ENCODE measurements around the gene CDC42SE2. TPM values are rescaled to one million over a fixed set of nuclear protein-coding genes. Genes with fewer than 3 reads are reported as not detected.

CDC42SE2 gene
- total and polyA plus RNA-seq, 2 experiments from 2014 or later: 24.2 to 36.2 TPM

DNA sequence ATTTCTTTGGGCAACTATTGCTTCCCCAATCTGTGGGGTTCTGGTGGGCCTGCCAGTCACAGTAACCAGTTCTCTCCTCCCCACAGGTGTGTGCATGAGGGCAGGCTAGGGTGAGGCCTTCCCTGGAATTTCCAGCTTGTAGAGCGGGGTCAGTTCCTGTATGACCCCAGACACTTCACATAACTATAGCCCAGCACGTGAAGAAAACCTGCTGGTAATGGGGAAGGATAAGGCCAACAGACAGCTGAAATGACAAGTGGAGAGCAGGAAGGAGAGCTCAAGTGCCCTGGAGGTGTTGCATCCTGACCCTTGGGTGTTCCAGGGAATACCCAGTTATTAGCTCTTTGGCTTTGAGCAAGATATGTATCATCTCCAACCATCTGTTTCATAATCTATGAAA, 142.2 kb downstream of the CDC42SE2 start (continued):
- TF ChIP-seq, protein P1, sequence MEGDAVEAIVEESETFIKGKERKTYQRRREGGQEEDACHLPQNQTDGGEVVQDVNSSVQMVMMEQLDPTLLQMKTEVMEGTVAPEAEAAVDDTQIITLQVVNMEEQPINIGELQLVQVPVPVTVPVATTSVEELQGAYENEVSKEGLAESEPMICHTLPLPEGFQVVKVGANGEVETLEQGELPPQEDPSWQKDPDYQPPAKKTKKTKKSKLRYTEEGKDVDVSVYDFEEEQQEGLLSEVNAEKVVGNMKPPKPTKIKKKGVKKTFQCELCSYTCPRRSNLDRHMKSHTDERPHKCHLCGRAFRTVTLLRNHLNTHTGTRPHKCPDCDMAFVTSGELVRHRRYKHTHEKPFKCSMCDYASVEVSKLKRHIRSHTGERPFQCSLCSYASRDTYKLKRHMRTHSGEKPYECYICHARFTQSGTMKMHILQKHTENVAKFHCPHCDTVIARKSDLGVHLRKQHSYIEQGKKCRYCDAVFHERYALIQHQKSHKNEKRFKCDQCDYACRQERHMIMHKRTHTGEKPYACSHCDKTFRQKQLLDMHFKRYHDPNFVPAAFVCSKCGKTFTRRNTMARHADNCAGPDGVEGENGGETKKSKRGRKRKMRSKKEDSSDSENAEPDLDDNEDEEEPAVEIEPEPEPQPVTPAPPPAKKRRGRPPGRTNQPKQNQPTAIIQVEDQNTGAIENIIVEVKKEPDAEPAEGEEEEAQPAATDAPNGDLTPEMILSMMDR (conservative IDR thresholded peaks at IDR 0.05; ENCODE audit: low read depth in 2 of 2): no peak
- TF ChIP-seq, protein P2, sequence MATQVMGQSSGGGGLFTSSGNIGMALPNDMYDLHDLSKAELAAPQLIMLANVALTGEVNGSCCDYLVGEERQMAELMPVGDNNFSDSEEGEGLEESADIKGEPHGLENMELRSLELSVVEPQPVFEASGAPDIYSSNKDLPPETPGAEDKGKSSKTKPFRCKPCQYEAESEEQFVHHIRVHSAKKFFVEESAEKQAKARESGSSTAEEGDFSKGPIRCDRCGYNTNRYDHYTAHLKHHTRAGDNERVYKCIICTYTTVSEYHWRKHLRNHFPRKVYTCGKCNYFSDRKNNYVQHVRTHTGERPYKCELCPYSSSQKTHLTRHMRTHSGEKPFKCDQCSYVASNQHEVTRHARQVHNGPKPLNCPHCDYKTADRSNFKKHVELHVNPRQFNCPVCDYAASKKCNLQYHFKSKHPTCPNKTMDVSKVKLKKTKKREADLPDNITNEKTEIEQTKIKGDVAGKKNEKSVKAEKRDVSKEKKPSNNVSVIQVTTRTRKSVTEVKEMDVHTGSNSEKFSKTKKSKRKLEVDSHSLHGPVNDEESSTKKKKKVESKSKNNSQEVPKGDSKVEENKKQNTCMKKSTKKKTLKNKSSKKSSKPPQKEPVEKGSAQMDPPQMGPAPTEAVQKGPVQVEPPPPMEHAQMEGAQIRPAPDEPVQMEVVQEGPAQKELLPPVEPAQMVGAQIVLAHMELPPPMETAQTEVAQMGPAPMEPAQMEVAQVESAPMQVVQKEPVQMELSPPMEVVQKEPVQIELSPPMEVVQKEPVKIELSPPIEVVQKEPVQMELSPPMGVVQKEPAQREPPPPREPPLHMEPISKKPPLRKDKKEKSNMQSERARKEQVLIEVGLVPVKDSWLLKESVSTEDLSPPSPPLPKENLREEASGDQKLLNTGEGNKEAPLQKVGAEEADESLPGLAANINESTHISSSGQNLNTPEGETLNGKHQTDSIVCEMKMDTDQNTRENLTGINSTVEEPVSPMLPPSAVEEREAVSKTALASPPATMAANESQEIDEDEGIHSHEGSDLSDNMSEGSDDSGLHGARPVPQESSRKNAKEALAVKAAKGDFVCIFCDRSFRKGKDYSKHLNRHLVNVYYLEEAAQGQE (IDR thresholded peaks at IDR 0.05; ENCODE audit: unreplicated experiment): no peak
- no peak for TF ChIP-seq POLR2AphosphoS5 (IDR thresholded peaks at IDR 0.05; ENCODE audit: low read depth)
- no peak for TF ChIP-seq EZH2 (IDR thresholded peaks at IDR 0.05; ENCODE audit: low read depth, unreplicated experiment)

DNA sequence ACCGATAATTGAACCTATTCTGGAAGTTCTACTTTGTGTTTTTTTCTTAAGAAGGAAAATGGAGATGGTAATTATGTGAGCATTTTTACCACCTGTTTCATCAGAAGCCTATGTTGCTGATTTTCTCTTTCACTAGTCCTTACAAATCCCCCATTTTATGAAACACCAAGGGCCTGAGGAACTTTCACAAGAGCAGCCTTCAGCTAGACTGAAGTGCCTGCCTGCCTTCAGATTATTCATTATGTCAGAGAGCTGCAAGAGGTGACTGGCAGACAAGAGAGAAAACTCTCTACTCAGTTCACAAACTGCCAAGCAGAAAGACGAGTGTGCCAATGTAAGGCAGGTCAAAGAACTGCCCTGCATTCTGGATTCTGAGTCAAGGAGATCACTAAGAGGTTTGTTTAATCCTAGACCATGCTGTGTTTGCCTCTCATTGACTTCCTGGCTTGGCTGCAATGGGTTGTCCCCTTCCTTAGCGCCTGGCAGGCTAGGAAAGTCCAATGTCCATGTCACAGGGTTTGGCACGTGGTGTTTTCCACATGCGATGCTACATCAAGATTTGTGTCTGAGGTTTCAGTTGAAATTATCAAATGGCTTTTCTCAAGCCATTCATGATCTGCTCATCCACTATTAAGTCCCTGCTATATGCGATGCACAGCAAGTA, 143.3 kb downstream of the CDC42SE2 start:
- H3K79me2 ChIP-seq (replicated peaks; ENCODE audit: insufficient read depth): no peaks in the 10 kb centered on the region
- DNase-seq (ENCODE audit: low spot score) (no peak), ATAC-seq (no peak)
- no peak overlapping the region for H2AFZ ChIP-seq
- no peaks in the 10 kb centered on the region; the same call in 1 of the 2 replicates for H4K20me1 ChIP-seq (replicated peaks; ENCODE audit: insufficient read depth)
- H3K9me3 Mint-ChIP-seq: peaks cover 7% of the 10 kb centered on the region; the same call in 2 of the 3 replicates
- H3K4me3 Mint-ChIP-seq: no peak overlapping the region
- no peak overlapping the region for H3K4me3 ChIP-seq
- H3K36me3 ChIP-seq (ENCODE audit: insufficient read depth): no peaks in the 10 kb centered on the region
- no peaks in the 10 kb centered on the region for H3K27me3 Mint-ChIP-seq (ENCODE audit: insufficient read depth, low read depth, poor library complexity)
- no peaks in the 10 kb centered on the region for H3K4me1 Mint-ChIP-seq
- H3F3A ChIP-seq (replicated peaks; ENCODE audit: low read depth): no peaks in the 10 kb centered on the region
- no peak overlapping the region for H3K27ac ChIP-seq (ENCODE audit: low read depth)
- H3K36me3 Mint-ChIP-seq (ENCODE audit: low read depth): peaks cover 34% of the 10 kb centered on the region
- no peak overlapping the region for H3K27ac Mint-ChIP-seq
- H3K27me3 ChIP-seq (ENCODE audit: insufficient read depth): no peaks in the 10 kb centered on the region
- H3K9me2 ChIP-seq (ENCODE audit: insufficient read depth): no peaks in the 10 kb centered on the region
- no peaks in the 10 kb centered on the region for H3K4me1 ChIP-seq (ENCODE audit: insufficient read depth)
- no peak overlapping the region for H3K4me2 ChIP-seq
- TF ChIP-seq NANOG (IDR thresholded peaks at IDR 0.05; ENCODE audit: borderline replicate concordance) (no peak), ZNF114 (CRISPR knock-in tag; IDR thresholded peaks at IDR 0.05) (no peak), POLR2AphosphoS5 (IDR thresholded peaks at IDR 0.05; ENCODE audit: low read depth) (no peak), JUNB (IDR thresholded peaks at IDR 0.05; ENCODE audit: unreplicated experiment) (no peak), EZH2 (IDR thresholded peaks at IDR 0.05; ENCODE audit: low read depth, unreplicated experiment) (no peak)
- TF ChIP-seq, protein P2 (IDR thresholded peaks at IDR 0.05; ENCODE audit: unreplicated experiment): no peak
- TF ChIP-seq, protein P3, sequence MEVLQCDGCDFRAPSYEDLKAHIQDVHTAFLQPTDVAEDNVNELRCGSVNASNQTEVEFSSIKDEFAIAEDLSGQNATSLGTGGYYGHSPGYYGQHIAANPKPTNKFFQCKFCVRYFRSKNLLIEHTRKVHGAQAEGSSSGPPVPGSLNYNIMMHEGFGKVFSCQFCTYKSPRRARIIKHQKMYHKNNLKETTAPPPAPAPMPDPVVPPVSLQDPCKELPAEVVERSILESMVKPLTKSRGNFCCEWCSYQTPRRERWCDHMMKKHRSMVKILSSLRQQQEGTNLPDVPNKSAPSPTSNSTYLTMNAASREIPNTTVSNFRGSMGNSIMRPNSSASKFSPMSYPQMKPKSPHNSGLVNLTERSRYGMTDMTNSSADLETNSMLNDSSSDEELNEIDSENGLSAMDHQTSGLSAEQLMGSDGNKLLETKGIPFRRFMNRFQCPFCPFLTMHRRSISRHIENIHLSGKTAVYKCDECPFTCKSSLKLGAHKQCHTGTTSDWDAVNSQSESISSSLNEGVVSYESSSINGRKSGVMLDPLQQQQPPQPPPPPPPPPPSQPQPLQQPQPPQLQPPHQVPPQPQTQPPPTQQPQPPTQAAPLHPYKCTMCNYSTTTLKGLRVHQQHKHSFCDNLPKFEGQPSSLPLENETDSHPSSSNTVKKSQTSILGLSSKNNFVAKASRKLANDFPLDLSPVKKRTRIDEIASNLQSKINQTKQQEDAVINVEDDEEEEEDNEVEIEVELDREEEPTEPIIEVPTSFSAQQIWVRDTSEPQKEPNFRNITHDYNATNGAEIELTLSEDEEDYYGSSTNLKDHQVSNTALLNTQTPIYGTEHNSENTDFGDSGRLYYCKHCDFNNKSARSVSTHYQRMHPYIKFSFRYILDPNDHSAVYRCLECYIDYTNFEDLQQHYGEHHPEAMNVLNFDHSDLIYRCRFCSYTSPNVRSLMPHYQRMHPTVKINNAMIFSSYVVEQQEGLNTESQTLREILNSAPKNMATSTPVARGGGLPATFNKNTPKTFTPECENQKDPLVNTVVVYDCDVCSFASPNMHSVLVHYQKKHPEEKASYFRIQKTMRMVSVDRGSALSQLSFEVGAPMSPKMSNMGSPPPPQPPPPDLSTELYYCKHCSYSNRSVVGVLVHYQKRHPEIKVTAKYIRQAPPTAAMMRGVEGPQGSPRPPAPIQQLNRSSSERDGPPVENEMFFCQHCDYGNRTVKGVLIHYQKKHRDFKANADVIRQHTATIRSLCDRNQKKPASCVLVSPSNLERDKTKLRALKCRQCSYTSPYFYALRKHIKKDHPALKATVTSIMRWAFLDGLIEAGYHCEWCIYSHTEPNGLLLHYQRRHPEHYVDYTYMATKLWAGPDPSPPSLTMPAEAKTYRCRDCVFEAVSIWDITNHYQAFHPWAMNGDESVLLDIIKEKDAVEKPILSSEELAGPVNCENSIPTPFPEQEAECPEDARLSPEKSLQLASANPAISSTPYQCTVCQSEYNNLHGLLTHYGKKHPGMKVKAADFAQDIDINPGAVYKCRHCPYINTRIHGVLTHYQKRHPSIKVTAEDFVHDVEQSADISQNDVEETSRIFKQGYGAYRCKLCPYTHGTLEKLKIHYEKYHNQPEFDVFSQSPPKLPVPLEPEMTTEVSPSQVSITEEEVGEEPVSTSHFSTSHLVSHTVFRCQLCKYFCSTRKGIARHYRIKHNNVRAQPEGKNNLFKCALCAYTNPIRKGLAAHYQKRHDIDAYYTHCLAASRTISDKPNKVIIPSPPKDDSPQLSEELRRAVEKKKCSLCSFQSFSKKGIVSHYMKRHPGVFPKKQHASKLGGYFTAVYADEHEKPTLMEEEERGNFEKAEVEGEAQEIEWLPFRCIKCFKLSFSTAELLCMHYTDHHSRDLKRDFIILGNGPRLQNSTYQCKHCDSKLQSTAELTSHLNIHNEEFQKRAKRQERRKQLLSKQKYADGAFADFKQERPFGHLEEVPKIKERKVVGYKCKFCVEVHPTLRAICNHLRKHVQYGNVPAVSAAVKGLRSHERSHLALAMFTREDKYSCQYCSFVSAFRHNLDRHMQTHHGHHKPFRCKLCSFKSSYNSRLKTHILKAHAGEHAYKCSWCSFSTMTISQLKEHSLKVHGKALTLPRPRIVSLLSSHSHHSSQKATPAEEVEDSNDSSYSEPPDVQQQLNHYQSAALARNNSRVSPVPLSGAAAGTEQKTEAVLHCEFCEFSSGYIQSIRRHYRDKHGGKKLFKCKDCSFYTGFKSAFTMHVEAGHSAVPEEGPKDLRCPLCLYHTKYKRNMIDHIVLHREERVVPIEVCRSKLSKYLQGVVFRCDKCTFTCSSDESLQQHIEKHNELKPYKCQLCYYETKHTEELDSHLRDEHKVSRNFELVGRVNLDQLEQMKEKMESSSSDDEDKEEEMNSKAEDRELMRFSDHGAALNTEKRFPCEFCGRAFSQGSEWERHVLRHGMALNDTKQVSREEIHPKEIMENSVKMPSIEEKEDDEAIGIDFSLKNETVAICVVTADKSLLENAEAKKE (CRISPR knock-in tag; IDR thresholded peaks at IDR 0.05): no peak
